CD4-positive, alpha-beta T cell (primary cell): Measurements from ENCODE around the gene APOO. TPM values are rescaled to one million over a fixed set of nuclear protein-coding genes. Genes with fewer than 3 reads are reported as not detected.

Experiments used
- ATAC-seq: fragments of 200-7000 bp; cut with Tn5 transposase; one replicate; pipeline ENCODE4 v1.10.0; 2022; ENCODE audit warnings: mild to moderate bottlenecking; ENCODE audit not compliant: poor library complexity
- CTCF ChIA-PET: fragments of 350-600 bp; sonication (Branson Sonifier 250); formaldehyde crosslinking; loops from one replicate; lab custom pipeline; 2021; ENCODE audit warnings: antibody characterized with exemption, inconsistent platforms; lab: Charles Lee
- POLR2A ChIA-PET: fragments of 350-600 bp; sonication (Branson Sonifier 250); formaldehyde crosslinking; loops from one replicate; lab custom pipeline; 2021; ENCODE audit warnings: antibody characterized with exemption, inconsistent platforms; lab: Charles Lee
- DNase-seq, 14 experiments: peaks; one replicate each; pipeline ENCODE4 v3.0.0-alpha.2; 2013 to 2020; ENCODE audit warnings: mixed read lengths in 2 of 14
- H3K27ac ChIP-seq, 2 donors: one replicate each; pipeline versions ENCODE4 v1.5.1 to v1.7.0; 2013; ENCODE audit warnings: low read length in 2 of 2, low read depth in 1 of 2, mild to moderate bottlenecking in 1 of 2
- H3K27me3 ChIP-seq, 2 experiments: 1 replicate in 1 of 2; 2 replicates in 1 of 2; pipeline versions ENCODE4 v1.6.1 to v1.7.0; 2013; ENCODE audit warnings: low read length in 2 of 2, control low read depth in 1 of 2, mild to moderate bottlenecking in 1 of 2, moderate library complexity in 1 of 2; ENCODE audit not compliant: insufficient read depth in 2 of 2, control insufficient read depth in 1 of 2
- H3K36me3 ChIP-seq: one replicate; pipeline ENCODE4 v1.6.1; 2013; ENCODE audit warnings: low read length, control low read depth; ENCODE audit not compliant: insufficient read depth
- H3K4me1 ChIP-seq: one replicate; pipeline ENCODE4 v1.6.1; 2013; ENCODE audit warnings: low read length, control low read depth; ENCODE audit not compliant: insufficient read depth
- H3K4me3 ChIP-seq: one replicate; pipeline ENCODE4 v1.5.1; 2013; ENCODE audit warnings: mild to moderate bottlenecking, low read length, moderate library complexity
- H3K9me3 ChIP-seq, 2 experiments: 1 replicate in 1 of 2; 2 replicates in 1 of 2; pipeline versions ENCODE4 v1.6.1 to v1.7.0; 2013; ENCODE audit warnings: low read length in 2 of 2, mild to moderate bottlenecking in 2 of 2, control low read depth in 1 of 2, moderate library complexity in 1 of 2; ENCODE audit not compliant: control insufficient read depth in 1 of 2, insufficient read depth in 1 of 2
- H3K27ac Mint-ChIP-seq: one replicate; pipeline ENCODE4 v1.8.0; 2020; ENCODE audit warnings: mixed read lengths
- H3K27me3 Mint-ChIP-seq: one replicate; pipeline ENCODE4 v1.8.0; 2021; ENCODE audit warnings: mixed read lengths
- H3K36me3 Mint-ChIP-seq: one replicate; pipeline ENCODE4 v1.8.0; 2021; ENCODE audit warnings: low read depth, mixed read lengths
- H3K4me1 Mint-ChIP-seq: one replicate; pipeline ENCODE4 v1.8.0; 2021; ENCODE audit warnings: low read depth, mixed read lengths
- H3K4me3 Mint-ChIP-seq: one replicate; pipeline ENCODE4 v1.8.0; 2020; ENCODE audit warnings: mild to moderate bottlenecking, mixed read lengths
- H3K9me3 Mint-ChIP-seq: one replicate; pipeline ENCODE4 v1.8.0; 2020; ENCODE audit warnings: mixed read lengths
- CTCF ChIP-seq: fragments of 200-600 bp; IDR thresholded peaks from one replicate; pipeline ENCODE4 v1.8.0; 2022; ENCODE audit warnings: antibody characterized with exemption, mild to moderate bottlenecking
- intact Hi-C, 2 experiments: fragments of 100-400 bp; cut with DNase I in 1 of 2; cut with micrococcal nuclease in 1 of 2; formaldehyde crosslinking; loops; one replicate each; pipeline versions ENCODE4 v1.15.1 to v1.9.0; 2023 to 2025; cut with DNase I, micrococcal nuclease
- total RNA-seq, 174 experiments: library from RNA in 2 of 174; stranded (reverse) in 2 of 174; gene quantifications; one replicate each; pipeline ENCODE4 v1.2.3 and lab custom pipeline; 2021 to 2026

Gene APOO
- total RNA-seq, 2 experiments from 2014 or later, result 3.3 to 4.9 TPM

GRCh38 chrX:23855569-23855968, 52.2 kb downstream of the APOO start:
- H3K27me3 Mint-ChIP-seq, result no peaks in the 10 kb centered on the region
- ChIA-PET POLR2A (no interaction called here), CTCF (interaction anchor here (2.0 kb wide), 1 partner anchor 11 kb away, joined by 5 read pairs; no protein-coding TSS in a partner anchor)
- Histone ChIP-seq H3K4me3 (no peak overlapping the region), H3K36me3 (no peaks in the 10 kb centered on the region), H3K4me1 (no peaks in the 10 kb centered on the region), H3K9me3 (no peaks in the 10 kb centered on the region), H3K27me3 (no peaks in the 10 kb centered on the region), H3K27ac (no peak overlapping the region)
- no peak overlapping the region for H3K4me3 Mint-ChIP-seq
- no peaks in the 10 kb centered on the region for H3K4me1 Mint-ChIP-seq
- H3K36me3 Mint-ChIP-seq, result peaks cover 14% of the 10 kb centered on the region
- intact Hi-C loops, result no loop called here
- ATAC-seq (no peak), DNase-seq (no peak)
- TF ChIP-seq CTCF, result no peak
- no peaks in the 10 kb centered on the region for H3K9me3 Mint-ChIP-seq
- no peak overlapping the region for H3K27ac Mint-ChIP-seq

- Mint-ChIP-seq H3K4me3 (no peak overlapping the region), H3K4me1 (no peaks in the 10 kb centered on the region), H3K36me3 (peaks cover 15% of the 10 kb centered on the region), H3K27ac (no peak overlapping the region), H3K9me3 (no peaks in the 10 kb centered on the region), H3K27me3 (no peaks in the 10 kb centered on the region)
- ChIA-PET POLR2A (no interaction called here), CTCF (interaction anchor here (2.0 kb wide), 1 partner anchor 11 kb away, joined by 5 read pairs; no protein-coding TSS in a partner anchor)
- no peak overlapping the region for H3K27ac ChIP-seq
- H3K4me3 ChIP-seq, result no peak overlapping the region
- no peak for ATAC-seq
- H3K27me3 ChIP-seq, result no peaks in the 10 kb centered on the region
- H3K4me1 ChIP-seq, result no peaks in the 10 kb centered on the region
- no peaks in the 10 kb centered on the region for H3K36me3 ChIP-seq
- TF ChIP-seq CTCF, result no peak
- intact Hi-C loops, result no loop called here
- DNase-seq, result no peak
- no peaks in the 10 kb centered on the region for H3K9me3 ChIP-seq
Observed at GRCh38 chrX:23854945-23855344, 52.8 kb downstream of the APOO start.

GRCh38 chrX:23854122-23854521, 53.6 kb downstream of the APOO start:
- Histone ChIP-seq H3K27me3 (no peaks in the 10 kb centered on the region), H3K4me3 (no peak overlapping the region), H3K36me3 (no peaks in the 10 kb centered on the region), H3K27ac (no peak overlapping the region), H3K9me3 (no peaks in the 10 kb centered on the region), H3K4me1 (no peaks in the 10 kb centered on the region)
- no peak overlapping the region for H3K4me3 Mint-ChIP-seq
- no peak for DNase-seq
- H3K27me3 Mint-ChIP-seq, result no peaks in the 10 kb centered on the region
- no peak overlapping the region for H3K27ac Mint-ChIP-seq
- no peak for TF ChIP-seq CTCF
- H3K36me3 Mint-ChIP-seq, result peaks cover 17% of the 10 kb centered on the region
- intact Hi-C loops, result no loop called here
- ATAC-seq, result no peak
- no peaks in the 10 kb centered on the region for H3K9me3 Mint-ChIP-seq
- CTCF ChIA-PET, result no interaction called here
- POLR2A ChIA-PET, result no interaction called here
- H3K4me1 Mint-ChIP-seq, result no peaks in the 10 kb centered on the region
